ENCODE measurements around the gene TCAP.
"Not testable (repeated sequence)": the region's sequence is repeated elsewhere in the genome, so short reads cannot be mapped to it uniquely, and the experiment has no call there.

Gene TCAP

DNA sequence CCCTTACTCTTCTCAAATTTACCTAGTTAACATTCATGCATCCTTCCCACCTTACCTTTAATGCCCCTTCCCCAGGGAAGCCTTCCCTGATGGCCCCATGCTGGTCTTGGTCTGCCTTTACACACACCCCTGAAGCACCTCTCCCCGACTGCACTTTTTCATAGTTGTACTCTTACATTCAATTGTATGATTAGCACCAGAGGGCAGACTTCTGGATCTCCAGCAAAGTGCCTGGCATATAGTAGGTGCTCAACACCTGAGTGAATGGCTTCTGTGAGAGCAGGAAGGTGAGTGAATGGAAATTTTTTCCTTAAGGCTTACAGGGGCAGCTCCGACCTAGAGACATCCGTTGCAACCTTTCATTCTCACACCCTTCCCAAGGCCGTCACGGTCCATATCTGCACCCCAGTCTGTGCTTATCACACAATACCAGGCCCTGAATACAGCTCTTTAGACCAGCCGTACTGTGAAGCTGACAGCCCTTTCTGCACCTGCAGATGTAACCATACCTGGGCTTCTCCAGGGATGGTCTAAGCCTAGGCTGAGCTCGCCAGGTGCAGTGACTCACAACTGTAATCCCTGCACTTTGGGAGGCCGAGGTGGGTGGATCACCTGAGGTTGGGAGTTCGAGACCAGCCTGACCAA lies 18.3 kb downstream of the TCAP start:
- no peak for DNase-seq (ENCODE audit: low read depth)

DNA sequence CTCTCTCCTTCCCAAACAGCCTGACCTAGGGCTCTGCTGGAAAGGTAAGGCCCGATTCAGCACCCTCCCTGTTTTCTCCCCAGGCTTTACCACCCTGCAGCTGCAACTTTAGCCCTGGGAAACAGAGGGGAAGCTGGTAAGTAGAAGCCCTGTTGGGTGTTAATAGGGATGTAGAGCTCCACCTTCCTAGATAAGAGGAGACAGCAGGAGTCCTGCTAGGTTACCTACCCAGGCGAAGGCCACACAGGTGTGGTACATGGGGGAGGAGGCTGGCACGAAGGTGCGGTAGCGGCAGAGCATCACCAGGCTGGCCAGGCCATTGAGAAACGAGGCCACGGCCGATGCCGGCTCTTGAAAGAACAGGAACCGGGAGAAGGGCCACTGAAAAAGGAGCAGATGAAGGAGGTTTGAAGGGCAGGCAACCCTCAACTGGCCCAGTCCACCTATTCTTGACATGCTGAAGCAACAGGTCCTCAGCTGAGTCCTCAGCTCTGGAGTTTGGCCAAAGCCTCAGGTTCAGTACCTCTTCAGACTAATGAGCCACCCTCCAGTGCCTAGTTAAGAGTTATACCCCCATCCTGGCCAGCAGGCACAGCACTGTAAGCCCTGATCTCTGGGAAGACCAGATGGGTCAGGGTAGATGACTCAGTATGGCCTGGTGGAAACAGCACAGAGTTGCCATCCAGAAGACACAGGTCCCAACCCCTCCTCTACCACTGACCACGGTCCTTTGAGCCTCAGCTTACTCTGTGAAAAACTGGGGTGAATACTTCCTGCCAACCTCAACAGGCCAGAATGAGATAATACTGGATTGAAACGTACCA lies 19.4 kb downstream of the TCAP start:
- DNase-seq (ENCODE audit: low read depth): no peak

DNA sequence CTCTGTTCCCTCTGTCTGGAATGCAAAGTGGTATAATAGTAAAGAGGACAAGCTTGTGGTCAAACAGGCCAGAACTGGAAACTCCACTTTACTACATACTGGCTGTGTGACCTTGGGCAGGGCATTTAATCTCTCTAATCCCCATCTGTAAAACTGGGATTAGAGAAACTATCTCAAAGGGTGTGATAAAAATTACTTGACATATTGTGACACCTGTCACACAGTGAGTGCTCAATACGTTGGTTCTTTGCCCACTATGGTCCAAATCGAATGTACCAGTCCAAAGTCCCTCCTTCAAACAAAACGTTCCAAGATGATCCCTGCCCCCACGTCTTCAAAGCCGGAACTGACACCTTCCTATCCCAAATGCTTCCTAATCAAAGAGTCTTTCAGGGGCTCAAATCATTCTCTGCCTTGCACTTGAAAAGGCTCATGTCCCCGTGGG lies 22.0 kb downstream of the TCAP start:
- no peak for DNase-seq (ENCODE audit: low read depth)

GRCh38 chr17:39687546-39688474 lies 22.7 kb downstream of the TCAP start, which contains the start of gene PGAP3:
TSS of gene PGAP3 (minus strand) at chr17:39688057. CDS start at chr17:39688014, 43 bp downstream.
- peak; percentile 82 for DNase-seq (ENCODE audit: low read depth)

DNA sequence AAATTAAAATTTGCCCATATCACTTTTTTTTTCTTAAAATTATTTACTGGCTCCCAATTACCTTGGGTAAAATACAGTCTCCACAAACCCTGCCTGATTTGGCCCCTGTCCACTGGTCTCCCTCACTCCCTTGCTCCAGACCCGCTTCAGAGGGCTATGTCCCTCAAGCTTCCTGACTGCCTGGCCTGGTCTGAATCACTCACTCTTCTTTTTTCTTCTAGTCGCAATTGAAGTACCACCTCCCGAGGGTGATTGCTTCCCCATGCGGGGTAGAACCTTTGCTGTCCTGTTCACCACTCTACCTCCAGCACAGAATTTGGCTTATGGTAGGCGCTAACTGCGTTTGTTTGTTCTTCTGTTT lies 23.3 kb downstream of the TCAP start:
- no peak for DNase-seq (ENCODE audit: low read depth)

DNA sequence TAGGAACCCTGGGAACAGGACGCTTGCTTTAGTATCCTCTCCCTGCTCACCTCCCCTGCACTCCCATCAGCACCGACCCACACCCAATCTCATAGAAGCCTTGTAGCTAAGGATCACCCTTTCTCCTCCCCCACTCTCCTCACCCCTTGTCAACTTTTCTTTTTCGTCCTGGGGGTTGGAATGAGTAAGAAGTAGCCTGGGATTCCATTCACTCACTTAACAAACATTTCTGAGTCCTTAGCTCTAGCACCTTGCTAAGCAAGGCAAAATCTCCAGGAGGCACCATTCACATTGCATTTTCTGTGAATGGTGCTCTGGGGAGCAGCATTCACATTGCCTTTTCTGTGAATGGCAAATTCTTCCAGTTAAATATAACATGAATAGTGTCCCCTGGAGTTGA lies 23.8 kb downstream of the TCAP start:
- DNase-seq (ENCODE audit: low read depth): no peak

DNA sequence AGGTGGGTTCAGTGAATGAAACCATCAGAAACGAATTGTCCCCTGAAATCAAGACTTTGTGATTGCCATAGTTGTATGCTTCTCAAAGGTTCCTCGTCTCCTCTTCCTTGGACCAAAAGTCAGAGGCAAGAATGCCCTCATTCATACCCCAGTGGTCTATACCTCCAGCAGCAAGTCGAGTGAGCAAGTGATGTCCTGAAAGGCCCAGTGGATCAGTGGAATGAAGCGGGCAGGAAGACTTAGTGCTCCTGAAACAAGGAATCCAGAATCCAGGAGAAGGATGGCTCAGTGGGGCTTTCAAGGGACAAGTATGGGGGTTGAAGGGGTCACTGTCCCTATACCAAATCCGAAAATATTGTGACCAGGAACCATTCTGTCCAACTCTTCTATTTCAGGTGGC lies 29.4 kb downstream of the TCAP start:
- no peak for DNase-seq (ENCODE audit: low read depth)

DNA sequence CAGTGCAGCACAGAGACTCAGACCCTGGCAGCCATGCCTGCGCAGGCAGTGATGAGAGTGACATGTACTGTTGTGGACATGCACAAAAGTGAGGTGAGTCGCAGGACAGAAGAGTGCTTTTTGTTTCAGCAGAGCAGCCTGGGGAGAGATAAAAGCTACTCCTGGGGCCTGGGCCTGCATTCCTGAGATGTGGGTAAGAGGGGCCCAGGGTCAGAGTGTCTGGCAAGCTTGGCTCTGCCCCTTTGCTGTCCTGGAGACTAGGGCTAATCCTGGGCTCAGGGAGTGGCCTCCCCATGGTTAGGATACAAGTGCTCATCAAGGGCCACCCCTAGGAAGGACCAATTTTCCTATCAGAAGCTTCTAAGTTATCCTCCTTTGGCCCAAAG lies 29.9 kb downstream of the TCAP start:
- DNase-seq (ENCODE audit: low read depth): no peak

GRCh38 chr17:39696731-39697130 lies 31.6 kb downstream of the TCAP start:
- no peak for DNase-seq (ENCODE audit: low read depth)

- no peak for DNase-seq (ENCODE audit: low read depth)
These were observed 32.8 kb downstream of the TCAP start for GRCh38 chr17:39697961-39698360.

- not testable (repeated sequence) for DNase-seq (ENCODE audit: low read depth)
These were observed 34.1 kb downstream of the TCAP start for GRCh38 chr17:39699157-39699817.

DNA sequence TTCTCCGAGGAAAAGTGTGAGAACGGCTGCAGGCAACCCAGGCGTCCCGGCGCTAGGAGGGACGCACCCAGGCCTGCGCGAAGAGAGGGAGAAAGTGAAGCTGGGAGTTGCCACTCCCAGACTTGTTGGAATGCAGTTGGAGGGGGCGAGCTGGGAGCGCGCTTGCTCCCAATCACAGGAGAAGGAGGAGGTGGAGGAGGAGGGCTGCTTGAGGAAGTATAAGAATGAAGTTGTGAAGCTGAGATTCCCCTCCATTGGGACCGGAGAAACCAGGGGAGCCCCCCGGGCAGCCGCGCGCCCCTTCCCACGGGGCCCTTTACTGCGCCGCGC lies 34.6 kb downstream of the TCAP start, which contains the start of gene ERBB2:
TSS of gene ERBB2 (plus strand) at position 247 of the 330 bp plus-strand sequence. CDS start 175 bp downstream, outside the sequence.
- peak; percentile 55 for DNase-seq (ENCODE audit: low read depth)

DNA sequence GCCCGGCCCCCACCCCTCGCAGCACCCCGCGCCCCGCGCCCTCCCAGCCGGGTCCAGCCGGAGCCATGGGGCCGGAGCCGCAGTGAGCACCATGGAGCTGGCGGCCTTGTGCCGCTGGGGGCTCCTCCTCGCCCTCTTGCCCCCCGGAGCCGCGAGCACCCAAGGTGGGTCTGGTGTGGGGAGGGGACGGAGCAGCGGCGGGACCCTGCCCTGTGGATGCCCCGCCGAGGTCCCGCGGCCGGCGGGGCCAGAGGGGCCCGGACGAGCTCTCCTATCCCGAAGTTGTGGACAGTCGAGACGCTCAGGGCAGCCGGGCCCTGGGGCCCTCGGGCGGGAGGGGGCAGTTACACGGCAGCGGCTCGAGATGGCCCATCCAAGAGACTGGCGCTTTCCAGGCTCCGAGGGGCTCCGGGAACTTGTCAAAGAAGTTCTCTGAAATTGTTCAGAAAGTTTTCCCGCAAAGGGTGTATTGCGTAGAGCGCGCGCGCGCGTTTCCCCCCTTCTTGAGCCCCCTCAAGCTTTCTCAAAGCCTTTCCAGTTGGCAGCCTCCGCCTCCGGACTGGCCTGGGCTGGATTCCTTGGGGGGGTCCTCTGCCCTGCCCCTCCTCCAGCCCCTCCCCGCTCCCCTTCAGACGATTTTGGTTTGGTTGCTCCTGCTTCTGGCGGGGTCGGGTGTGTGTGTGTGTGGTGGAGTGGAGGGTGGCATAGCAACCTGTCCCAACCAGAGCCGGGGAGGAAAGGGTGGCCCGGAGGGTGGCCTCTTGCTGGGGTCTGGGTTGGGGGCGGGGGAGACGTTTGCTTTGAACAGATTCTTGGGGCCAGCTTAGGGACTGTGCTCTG lies 35.2 kb downstream of the TCAP start:
- DNase-seq (ENCODE audit: low read depth): no peak

GRCh38 chr17:39701012-39701783 lies 36.0 kb downstream of the TCAP start:
- no peak for DNase-seq (ENCODE audit: low read depth)

DNA sequence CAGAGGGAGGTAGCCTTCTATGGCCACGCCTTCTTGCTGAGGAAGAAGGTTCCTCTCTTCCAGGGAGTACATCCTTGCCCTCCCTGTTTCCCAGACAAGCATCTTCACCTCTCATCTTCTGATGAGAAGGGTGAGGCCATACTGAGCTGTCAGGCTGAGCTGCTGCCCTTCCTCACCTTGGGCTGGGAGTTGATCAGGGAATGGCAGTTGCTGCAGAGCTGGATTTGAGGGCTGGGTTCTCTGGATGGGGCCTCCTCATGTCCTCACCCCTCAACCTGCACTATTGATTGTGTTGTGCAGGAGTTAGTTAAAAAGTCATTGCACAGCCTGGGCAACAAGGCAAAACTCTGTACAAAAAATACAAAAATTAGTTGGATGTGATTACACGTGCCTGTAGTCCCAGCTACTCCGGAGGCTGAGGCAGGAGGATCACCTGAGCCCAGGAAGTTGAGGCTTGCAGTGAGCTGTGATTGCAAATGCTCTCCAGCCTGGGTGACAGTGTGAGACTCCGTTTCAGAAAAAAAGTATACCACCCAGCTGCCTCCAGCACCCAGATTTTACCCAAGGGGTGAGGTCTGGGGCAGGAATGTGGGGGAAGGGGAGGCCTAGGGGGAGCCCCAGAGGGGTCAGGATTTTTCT lies 36.8 kb downstream of the TCAP start:
- no peak for DNase-seq (ENCODE audit: low read depth)

DNA sequence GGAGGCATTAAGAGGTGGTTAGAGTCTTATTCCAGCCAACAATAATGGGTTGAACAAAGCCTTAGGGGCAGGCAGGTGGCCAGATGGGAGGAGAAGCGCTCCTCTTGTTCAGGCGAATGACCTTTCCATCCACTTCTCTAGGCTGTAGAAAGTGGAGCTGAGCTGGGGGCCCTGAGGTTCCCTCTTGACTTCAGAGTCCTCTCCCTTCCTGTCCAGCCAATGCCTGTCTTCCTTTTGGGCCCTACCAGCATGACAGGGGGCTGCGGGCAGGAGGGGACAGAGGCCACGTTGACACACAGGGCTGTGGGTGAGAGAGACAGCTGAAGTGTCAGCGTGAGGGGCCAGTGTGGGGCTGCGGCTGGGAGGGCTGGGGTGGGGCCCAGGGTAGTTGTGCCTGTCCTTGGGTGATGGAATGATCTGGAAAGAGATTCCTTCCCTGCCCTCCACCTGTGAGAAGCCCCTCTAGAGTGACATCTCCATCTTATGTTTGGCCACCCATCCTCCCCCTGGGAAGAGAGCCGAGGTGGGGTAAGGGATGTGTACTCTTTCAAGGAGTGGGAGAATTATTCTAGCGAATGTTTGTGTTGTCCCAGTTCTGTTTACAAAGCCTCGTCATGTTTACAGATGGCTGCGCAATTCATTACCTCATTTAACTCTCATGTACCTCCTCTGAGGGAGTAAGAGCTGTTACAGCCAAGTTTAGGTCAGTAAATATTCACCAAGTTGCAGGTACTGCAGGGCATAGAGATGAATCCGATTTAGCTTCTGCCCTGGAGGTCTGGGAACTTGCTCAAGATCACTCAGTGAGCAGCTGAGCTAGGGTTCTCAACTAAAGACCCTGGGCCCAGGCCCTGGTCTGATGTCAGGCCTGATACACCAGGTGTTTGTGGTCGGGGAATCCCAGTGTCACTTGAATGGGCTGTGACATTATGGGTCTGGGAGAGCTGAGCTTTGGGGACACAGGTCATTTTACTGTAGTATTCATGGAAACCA lies 38.0 kb downstream of the TCAP start:
- no peak for DNase-seq (ENCODE audit: low read depth)

DNA sequence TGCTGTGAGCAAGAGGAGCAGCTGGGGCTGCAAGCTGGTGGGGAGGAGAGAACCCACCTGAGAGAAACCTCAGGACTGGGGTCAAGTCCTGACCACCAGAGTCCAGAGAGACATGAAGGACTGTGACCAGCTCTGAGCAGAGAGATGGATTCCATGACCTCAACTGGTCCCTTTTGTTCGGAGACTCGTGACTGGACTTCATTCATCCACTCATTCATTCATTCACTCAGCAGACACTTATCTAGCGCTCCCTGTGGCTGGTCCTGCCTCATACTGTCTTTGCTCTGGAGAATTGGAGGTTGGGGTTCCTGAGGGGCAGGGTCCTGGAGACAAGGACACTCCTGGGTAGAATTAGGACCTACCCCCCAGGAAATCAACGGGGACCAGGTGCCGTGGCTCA lies 38.8 kb downstream of the TCAP start:
- DNase-seq (ENCODE audit: low read depth): no peak

DNA sequence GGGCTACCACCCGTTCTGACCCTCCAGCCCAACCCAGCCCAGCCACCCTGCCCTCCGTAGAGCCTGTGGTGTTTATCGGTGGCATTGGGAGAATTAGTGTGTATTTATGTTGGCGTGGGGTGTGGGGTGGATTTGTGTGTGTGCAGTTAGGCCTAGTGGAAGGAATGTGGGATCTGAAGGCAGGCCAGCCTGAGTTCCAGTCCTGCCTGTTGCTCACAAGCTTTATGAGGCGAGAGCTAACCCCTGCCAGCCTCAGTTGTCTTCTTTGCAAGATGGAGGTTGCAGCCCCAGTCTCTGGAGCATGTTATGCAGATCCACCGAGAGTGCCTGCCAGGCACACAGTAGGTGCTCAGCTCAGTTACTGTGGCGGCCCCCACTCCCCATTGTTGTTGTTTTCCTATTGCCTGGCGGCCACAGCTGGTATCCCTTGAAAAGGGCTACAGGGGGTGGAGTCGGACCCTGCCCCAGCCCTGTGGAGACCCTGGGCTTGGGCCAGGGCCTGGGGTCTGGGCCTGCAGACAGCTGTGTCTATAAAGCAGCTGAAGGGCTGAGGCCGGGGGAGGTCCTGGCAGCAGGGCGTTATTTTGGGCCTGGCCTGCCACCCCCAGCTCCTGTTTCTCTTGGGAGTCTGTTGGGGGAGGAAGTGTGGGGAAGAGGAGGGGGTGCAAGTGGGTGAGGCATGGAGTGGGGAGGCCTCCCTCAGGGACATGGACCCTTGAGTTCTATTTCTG lies 39.8 kb downstream of the TCAP start:
- DNase-seq (ENCODE audit: low read depth): no peak

Data from fibroblast of the conjunctiva (primary cell).